ENCODE results near the gene MAGIX. TPM values are rescaled to one million over a fixed set of nuclear protein-coding genes. Genes with fewer than 3 reads are reported as not detected.

The MAGIX gene
- total RNA-seq, 1 experiment from 2014 or later, result not detected

DNA sequence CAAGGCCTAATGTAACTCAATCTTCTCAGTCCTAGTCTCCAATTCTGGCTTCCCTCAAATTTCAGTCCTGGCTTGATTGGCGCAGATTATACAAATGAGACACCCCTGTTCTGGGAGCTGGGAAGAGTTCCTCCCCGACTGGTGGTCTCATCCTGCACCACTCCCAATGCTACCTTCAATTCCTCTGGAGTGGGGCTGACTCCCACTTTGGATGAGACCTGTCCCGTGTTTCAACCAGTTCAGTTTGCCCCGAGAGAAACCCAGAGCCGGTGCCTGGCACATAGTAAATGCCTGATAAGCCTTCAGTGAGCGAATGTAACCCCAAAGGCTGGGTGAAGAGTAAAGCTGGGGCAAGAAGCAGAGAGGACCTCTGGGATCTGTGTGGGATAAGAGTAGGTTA is 41.5 kb downstream of the MAGIX start:
- DNase-seq (ENCODE audit: low read depth), result no peak

DNA sequence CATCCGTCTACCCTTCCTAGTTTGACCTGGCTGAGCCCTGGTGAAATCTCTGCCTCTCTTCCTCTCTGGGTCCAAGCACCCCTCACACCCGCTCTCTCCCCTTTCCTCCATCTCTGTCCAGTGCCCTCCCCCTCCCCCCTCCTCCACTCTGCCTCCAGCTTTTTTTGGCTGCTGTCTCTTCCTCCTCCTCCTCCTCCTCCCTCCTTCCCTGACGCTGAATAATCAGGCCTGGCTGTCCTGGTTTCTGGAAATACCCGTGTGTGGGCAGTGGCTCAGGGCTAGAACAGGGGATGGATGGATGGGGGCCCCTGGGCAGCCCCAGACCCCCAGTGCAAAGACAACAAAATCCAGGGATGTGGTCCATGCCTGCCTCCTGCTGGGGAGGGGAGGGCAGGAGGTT is 42.2 kb downstream of the MAGIX start:
- DNase-seq (ENCODE audit: low read depth), result no peak

DNA sequence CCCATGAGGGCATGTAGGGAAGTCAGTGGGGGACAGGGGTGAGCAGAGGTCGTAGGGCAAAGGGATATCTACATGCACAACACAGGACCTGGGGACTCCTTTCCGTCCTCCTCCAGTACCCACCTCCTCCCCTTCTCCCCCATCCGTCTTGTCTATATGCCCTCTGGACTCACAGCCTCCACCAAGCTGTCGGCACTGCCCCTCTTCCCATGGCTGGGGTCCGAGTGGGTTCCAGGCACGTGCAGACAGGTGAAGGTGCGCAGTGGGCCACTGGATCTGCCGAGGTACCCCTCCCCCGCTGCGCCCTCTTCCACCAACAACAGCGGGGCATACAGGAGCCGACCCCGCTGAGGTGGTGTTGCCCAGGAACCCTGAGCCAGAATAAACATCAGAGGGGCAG is 42.9 kb downstream of the MAGIX start:
- no peak for DNase-seq (ENCODE audit: low read depth)

DNA sequence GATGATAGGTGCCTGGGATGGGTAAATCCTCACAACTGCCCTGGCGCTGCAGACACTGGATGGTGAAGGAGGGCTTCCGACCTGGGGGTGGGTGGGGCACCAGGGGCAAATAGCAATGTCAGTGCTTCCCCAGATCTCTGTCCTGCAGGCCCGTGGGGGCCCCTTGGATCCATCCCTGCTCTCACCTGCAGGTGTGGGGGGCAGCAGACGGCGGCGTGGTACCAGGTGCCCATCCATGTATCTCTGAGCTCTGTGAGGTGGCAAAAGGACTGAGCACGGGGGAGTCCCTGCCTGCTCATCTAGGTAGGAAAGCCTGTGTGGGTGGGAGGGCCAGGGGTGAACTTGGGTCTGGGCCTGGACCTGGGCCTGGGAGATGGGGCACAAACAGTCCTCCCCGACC is 44.0 kb downstream of the MAGIX start:
- DNase-seq (ENCODE audit: low read depth), result no peak

DNA sequence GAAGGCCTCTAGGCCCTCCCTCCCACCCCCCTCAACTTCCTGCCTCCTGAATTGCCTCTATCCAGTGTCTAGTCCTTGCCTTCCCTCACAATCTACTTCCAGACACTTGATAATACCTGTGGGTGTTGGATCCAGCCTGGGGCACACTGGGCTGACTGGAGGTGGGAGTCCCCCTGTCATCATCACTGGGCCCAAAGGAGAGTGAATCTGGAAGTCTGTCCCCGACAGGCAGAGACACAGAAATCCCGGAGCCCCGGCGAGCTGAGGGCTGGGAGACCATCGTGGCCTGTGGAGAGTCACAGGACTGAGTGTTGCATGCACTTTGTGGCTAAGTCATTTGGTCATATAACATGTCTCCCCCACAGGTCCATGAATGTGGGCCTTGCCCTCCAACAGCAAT is 45.8 kb downstream of the MAGIX start:
- no peak for DNase-seq (ENCODE audit: low read depth)

GRCh38 chrX:49209434-49210251 is 47.1 kb downstream of the MAGIX start:
- peak; percentile 15 for DNase-seq (ENCODE audit: low read depth)

DNA sequence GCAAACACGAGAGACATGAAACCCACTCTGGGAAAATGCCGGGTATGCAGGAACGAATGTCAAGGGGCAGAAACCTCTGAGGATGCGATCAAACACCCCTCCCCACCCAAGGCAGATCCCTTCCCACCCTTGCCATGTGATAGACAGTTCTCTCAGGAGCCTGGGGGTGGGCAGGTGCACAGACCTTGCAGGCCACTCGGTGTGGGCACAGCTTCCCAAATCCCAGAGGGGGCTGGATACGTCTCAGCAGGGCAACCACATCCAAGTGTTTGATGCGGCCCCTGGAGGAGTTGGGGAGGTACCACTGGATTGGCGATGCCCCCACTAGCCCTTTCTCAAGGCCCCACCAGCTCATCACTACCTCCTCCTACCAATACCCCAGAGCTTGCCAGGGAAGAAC is 47.8 kb downstream of the MAGIX start:
- DNase-seq (ENCODE audit: low read depth), result no peak

DNA sequence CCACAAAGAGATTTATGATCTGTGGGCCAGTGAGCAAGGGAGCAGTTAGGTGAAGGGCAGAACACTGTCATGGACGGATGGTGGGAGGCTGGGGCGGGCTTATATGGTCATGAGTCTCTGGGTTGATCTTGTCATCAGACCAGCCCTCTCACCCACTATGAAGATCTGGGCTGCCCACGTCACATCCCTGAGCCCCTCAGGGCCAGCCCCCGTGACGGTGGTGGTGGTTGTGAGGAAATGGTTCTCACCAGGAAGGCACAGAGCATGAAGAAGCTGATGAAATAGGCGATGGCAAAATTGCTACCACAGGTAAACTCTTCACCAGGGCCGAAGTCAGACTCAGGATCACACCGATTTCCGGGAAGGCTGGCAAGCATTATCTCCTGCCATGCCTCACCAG is 48.5 kb downstream of the MAGIX start:
- no peak for DNase-seq (ENCODE audit: low read depth)

DNA sequence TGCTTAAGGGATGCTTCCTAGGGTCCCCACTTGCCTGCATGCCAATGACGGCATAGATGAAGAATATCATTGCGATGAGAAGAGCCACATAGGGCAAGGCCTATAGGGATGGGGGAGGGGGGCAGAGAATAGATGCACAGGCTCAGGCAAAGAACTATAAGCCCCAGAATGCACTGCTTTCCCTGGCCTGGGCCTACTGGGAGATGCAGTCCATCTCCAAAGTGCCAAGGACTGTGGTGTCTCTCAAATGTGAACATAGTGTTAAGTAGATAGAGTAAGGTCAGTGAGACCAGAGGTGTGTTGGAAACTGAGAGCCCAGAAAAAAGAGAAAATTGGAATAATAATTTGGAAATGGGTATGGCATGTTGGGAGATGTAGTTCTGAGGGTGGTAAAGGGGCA is 49.7 kb downstream of the MAGIX start:
- DNase-seq (ENCODE audit: low read depth), result no peak

DNA sequence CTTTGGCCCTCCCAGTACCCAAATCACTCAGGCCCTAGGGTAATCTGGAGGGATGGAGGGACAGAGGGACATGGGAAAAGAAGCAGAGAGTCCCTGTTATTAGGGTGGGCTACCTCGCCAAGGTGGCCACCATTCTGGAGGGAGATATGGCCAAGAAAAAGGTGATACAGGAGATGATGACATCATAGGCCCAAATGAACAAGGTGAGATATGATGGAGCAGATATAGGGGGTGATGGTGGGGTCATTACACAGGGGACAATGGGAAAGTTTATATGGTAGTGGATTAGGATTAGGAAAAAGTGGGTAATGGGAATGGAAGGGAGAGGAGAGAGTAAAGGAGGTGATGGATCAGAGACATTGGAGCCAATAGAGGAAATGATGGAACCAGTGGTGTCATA is 50.3 kb downstream of the MAGIX start:
- DNase-seq (ENCODE audit: low read depth), result no peak

GRCh38 chrX:49214416-49214815 is 51.9 kb downstream of the MAGIX start:
- no peak for DNase-seq (ENCODE audit: low read depth)

GRCh38 chrX:49214996-49215526 is 52.5 kb downstream of the MAGIX start:
- DNase-seq (ENCODE audit: low read depth), result no peak

Small RNA genes lying within 50 kb of the gene (small RNA-seq; reads per million reads assigned to genes)
- gene RN7SL262P, result not detected

Other genes starting within 250 kb of the MAGIX start
- gene PIM2, start 243.7 kb upstream of the MAGIX start, total RNA-seq (2014; rRNA removed; shearing (Covaris generic)), result 0.03 and 0.16 TPM in 2 replicates
- 30.0 and 31.7 TPM in 2 replicates for gene OTUD5, start 205.2 kb upstream of the MAGIX start, total RNA-seq (2014; rRNA removed; shearing (Covaris generic))
- gene KCND1, start 190.9 kb upstream of the MAGIX start, total RNA-seq (2014; rRNA removed; shearing (Covaris generic)), result 0.23 and 0.42 TPM in 2 replicates
- 11.9 and 13.9 TPM in 2 replicates for gene GRIPAP1, start 160.5 kb upstream of the MAGIX start, total RNA-seq (2014; rRNA removed; shearing (Covaris generic))
- 52.6 and 65.8 TPM in 2 replicates for gene TFE3, start 119.4 kb upstream of the MAGIX start, total RNA-seq (2014; rRNA removed; shearing (Covaris generic))
- gene CCDC120, start 103.8 kb upstream of the MAGIX start, total RNA-seq (2014; rRNA removed; shearing (Covaris generic)), result 0.14 TPM in 1 of 2 replicates, not detected in the other
- gene PRAF2, start 88.8 kb upstream of the MAGIX start, total RNA-seq (2014; rRNA removed; shearing (Covaris generic)), result 8.6 and 22.1 TPM in 2 replicates
- gene WDR45, start 82.9 kb upstream of the MAGIX start, total RNA-seq (2014; rRNA removed; shearing (Covaris generic)), result 40.7 and 45.2 TPM in 2 replicates
- 27.6 and 30.2 TPM in 2 replicates for gene GPKOW, start 39.0 kb upstream of the MAGIX start, total RNA-seq (2014; rRNA removed; shearing (Covaris generic))
- 126 and 199 TPM in 2 replicates for gene PLP2, start 9.1 kb downstream of the MAGIX start, total RNA-seq (2014; rRNA removed; shearing (Covaris generic))
- gene PRICKLE3, start 23.6 kb downstream of the MAGIX start, total RNA-seq (2014; rRNA removed; shearing (Covaris generic)), result 4.3 and 5.6 TPM in 2 replicates
- gene SYP, start 37.4 kb downstream of the MAGIX start, total RNA-seq (2014; rRNA removed; shearing (Covaris generic)), result 0.23 and 0.70 TPM in 2 replicates
- gene CACNA1F, start 70.6 kb downstream of the MAGIX start, total RNA-seq (2014; rRNA removed; shearing (Covaris generic)), result not detected in 2 replicates
- gene CCDC22, start 72.7 kb downstream of the MAGIX start, total RNA-seq (2014; rRNA removed; shearing (Covaris generic)), result 9.8 and 13.1 TPM in 2 replicates
- not detected in 2 replicates for gene FOXP3, start 102.0 kb downstream of the MAGIX start, total RNA-seq (2014; rRNA removed; shearing (Covaris generic))
- gene PPP1R3F, start 107.0 kb downstream of the MAGIX start, total RNA-seq (2014; rRNA removed; shearing (Covaris generic)), result 0.30 and 0.53 TPM in 2 replicates
- not detected in 2 replicates for gene GAGE10, start 140.9 kb downstream of the MAGIX start, total RNA-seq (2014; rRNA removed; shearing (Covaris generic))
- 0.69 TPM in 1 of 2 replicates, not detected in the other for gene GAGE12J, start 159.3 kb downstream of the MAGIX start, total RNA-seq (2014; rRNA removed; shearing (Covaris generic))
- gene GAGE13, start 168.8 kb downstream of the MAGIX start, total RNA-seq (2014; rRNA removed; shearing (Covaris generic)), result 9.9 TPM in 1 of 2 replicates, not detected in the other